Osteocyte (in vitro differentiated cells): ENCODE measurements around the gene P2RX7. TPM values are rescaled to one million over a fixed set of nuclear protein-coding genes. Genes with fewer than 3 reads are reported as not detected.
"Not testable (repeated sequence)": the region's sequence is repeated elsewhere in the genome, so short reads cannot be mapped to it uniquely, and the experiment has no call there.

ENCODE experiments used
- DNase-seq: peaks from one replicate; pipeline ENCODE4 v3.0.0; 2021; ENCODE audit warnings: mixed read lengths; ENCODE audit not compliant: unreplicated experiment; ENCODE audit errors: extremely low spot score
- H3K27ac Mint-ChIP-seq: one replicate; pipeline ENCODE4 v1.8.0; 2021; ENCODE audit warnings: mild to moderate bottlenecking, mixed read lengths; ENCODE audit not compliant: unreplicated experiment
- H3K27me3 Mint-ChIP-seq: one replicate; pipeline ENCODE4 v1.8.0; 2021; ENCODE audit warnings: mixed read lengths; ENCODE audit not compliant: unreplicated experiment
- H3K36me3 Mint-ChIP-seq: one replicate; pipeline ENCODE4 v1.8.0; 2021; ENCODE audit warnings: mixed read lengths; ENCODE audit not compliant: unreplicated experiment
- H3K4me1 Mint-ChIP-seq: one replicate; pipeline ENCODE4 v1.8.0; 2021; ENCODE audit warnings: mixed read lengths; ENCODE audit not compliant: unreplicated experiment
- H3K4me3 Mint-ChIP-seq: one replicate; pipeline ENCODE4 v1.8.0; 2021; ENCODE audit warnings: mild to moderate bottlenecking, moderate library complexity, mixed read lengths; ENCODE audit not compliant: unreplicated experiment
- H3K9me3 Mint-ChIP-seq: one replicate; pipeline ENCODE4 v1.8.0; 2021; ENCODE audit warnings: mixed read lengths; ENCODE audit not compliant: unreplicated experiment
- total RNA-seq: library from RNA; stranded (reverse); gene quantifications from 2 replicates; pipeline ENCODE4 v1.2.1, GENCODE V29; 2021
- TF ChIP-seq, protein P1 (sequence below): fragments of 200-600 bp; sonication (generic); IDR thresholded peaks from 2 replicates; pipeline ENCODE4 v1.5.0; 2021; ENCODE audit warnings: antibody characterized with exemption, mild to moderate bottlenecking, moderate library complexity

The P2RX7 gene
- total RNA-seq, 1 donor from 2014 or later, result 0.30 TPM

DNA sequence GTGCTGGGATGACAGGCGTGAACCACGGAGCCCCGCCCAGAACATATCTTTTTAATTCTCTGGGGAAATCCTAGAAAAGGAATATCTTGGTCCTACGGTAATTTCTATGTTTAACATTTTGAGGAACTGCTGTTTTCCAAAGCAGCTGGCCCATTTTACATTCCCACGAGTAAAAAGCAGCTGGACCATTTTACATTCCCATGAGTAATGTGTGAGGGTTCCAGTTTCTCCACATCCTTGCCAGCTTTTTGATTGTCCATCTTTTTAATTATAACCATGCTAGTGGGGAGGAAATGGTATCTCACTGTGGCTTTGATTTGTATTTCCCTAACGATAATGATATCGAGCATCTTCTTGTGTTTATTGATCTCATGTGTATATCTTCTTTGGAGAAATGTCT lies 72.8 kb downstream of the P2RX7 start:
- Mint-ChIP-seq H3K4me1 (peaks cover 6% of the 10 kb centered on the region), H3K4me3 (no peak overlapping the region), H3K27ac (no peak overlapping the region), H3K27me3 (no peaks in the 10 kb centered on the region), H3K9me3 (no peaks in the 10 kb centered on the region), H3K36me3 (peaks cover 2% of the 10 kb centered on the region)
- DNase-seq, result no peak
- TF ChIP-seq, protein P1, sequence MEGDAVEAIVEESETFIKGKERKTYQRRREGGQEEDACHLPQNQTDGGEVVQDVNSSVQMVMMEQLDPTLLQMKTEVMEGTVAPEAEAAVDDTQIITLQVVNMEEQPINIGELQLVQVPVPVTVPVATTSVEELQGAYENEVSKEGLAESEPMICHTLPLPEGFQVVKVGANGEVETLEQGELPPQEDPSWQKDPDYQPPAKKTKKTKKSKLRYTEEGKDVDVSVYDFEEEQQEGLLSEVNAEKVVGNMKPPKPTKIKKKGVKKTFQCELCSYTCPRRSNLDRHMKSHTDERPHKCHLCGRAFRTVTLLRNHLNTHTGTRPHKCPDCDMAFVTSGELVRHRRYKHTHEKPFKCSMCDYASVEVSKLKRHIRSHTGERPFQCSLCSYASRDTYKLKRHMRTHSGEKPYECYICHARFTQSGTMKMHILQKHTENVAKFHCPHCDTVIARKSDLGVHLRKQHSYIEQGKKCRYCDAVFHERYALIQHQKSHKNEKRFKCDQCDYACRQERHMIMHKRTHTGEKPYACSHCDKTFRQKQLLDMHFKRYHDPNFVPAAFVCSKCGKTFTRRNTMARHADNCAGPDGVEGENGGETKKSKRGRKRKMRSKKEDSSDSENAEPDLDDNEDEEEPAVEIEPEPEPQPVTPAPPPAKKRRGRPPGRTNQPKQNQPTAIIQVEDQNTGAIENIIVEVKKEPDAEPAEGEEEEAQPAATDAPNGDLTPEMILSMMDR, result no peak

DNA sequence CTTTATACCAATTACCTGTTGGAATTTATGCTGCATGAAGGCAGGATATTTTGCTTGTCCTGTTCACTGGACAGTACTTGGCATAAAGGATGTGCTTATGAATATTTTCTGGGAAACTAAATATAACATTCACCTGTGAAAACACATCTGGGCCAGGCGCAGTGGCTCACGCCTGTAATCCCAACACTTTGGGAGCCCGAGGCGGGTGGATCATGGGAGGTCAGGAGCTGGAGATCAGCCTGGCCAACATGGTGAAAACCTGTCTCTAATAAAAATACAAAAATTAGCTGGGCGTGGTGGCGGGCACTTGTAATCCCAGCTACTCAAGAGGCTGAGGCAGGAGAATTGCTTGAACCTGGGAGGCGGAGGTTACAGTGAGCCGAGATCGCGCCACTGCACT lies 75.9 kb downstream of the P2RX7 start:
- H3K27me3 Mint-ChIP-seq, DNase-seq, H3K9me3 Mint-ChIP-seq, H3K4me3 Mint-ChIP-seq, H3K36me3 Mint-ChIP-seq, H3K27ac Mint-ChIP-seq: not testable (repeated sequence)
- peaks cover 14% of the 10 kb centered on the region for H3K4me1 Mint-ChIP-seq

DNA sequence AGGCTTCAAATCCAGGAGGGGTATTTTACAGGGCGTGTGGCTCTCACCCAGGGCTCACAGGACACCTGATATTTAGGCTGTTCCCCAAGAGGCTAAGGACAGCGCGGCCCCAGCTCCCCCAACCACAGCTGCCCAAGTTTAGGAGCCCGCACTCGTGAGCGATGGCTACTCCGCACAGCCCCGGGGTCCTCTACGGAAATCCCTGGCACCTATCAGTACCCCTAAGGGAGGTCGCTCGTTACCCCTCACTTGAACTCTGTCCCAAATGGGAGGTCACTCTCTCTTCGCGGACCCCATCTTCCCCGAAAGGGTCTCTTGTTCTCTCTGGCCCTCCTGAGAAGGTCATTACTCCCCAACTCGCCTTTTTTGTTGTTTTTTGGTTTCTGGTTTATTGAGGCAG lies 76.5 kb downstream of the P2RX7 start:
- Mint-ChIP-seq H3K4me1 (peaks cover 14% of the 10 kb centered on the region), H3K27ac (peak overlapping the region; percentile 23)
- DNase-seq, result no peak

DNA sequence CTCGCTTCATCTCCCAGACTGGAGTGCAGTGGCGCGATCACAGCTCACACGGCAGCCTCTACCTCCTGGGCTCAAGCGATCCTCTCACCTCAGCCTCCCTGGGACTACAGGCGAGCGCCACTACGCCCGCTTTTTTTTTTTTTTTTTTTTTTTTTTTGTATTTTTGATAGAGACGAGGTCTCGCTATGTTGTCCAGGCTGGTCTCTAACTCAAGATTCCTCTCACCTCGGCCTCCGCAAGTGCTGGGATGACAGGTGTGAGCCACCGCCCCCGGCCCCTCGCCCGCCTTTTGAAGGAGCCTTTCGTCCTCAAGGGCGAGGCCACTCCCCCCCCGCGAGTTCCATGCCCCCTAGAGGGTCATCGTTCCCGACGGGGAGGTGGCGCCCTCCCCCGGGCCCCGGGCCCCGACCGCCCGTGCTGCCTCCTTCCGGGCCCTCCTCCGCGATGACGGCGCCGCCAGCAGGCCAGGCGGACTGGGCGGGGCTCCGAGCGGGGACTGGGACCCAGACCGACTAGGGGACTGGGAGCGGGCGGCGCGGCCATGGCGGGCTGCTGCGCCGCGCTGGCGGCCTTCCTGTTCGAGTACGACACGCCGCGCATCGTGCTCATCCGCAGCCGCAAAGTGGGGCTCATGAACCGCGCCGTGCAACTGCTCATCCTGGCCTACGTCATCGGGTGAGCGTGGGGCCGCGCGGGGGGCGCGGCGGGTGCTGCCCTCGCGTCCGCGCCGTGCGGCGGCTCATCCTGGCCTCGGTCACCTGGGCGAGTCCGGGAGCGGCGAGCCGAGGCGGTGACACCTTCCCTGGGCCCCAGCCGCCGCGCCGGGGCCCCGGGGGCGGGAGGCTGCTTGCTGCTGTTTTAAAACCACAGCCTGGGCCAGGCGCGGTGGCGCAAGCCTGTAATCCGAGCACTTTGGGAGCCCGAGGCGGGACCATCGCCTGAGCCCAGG lies 77.2 kb downstream of the P2RX7 start, which contains the start of gene P2RX4:
Gene P2RX4 (plus strand): TSS at position 506 of the 949 bp plus-strand sequence. CDS start 36 bp downstream, at position 542.
- TF ChIP-seq, protein P1, result peak; percentile 41
- peak; percentile 91 for DNase-seq
- Mint-ChIP-seq H3K4me3 (peak within 1 kb of the TSS; percentile 79), H3K27me3 (no peaks in the 10 kb centered on the region), H3K4me1 (peaks cover 17% of the 10 kb centered on the region), H3K36me3 (peaks cover 4% of the 10 kb centered on the region), H3K27ac (peak within 1 kb of the TSS; percentile 73), H3K9me3 (no peaks in the 10 kb centered on the region)

More for the DNA sequence above, 76.5 kb downstream of the P2RX7 start:
- Mint-ChIP-seq H3K36me3 (peaks cover 2% of the 10 kb centered on the region), H3K9me3 (no peaks in the 10 kb centered on the region), H3K27me3 (no peaks in the 10 kb centered on the region), H3K4me3 (peak overlapping the region; percentile 66)
- TF ChIP-seq, protein P1, result no peak

DNA sequence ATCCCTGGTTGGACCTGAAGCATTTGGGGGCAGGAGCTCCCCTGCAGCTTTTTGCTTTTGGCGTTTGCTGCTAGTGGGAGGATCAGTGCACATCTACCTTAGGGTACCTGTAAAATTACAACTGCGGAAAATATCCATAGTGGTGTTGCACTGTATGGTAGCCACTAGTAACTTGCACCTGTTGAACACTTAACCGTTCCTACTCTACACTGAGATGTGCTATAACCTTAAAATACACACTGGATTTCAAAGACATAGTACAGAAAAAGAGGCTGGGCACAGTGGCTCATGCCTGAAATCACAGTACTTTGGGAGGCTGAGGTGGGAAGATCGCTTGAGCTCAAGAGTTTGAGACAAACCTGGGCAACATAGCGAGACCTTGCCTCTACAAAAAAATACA lies 80.2 kb downstream of the P2RX7 start:
- H3K27me3 Mint-ChIP-seq, result no peaks in the 10 kb centered on the region
- TF ChIP-seq, protein P1, result no peak
- H3K4me3 Mint-ChIP-seq, result no peak overlapping the region
- DNase-seq, result no peak
- H3K36me3 Mint-ChIP-seq, result peaks cover 6% of the 10 kb centered on the region
- H3K4me1 Mint-ChIP-seq, result peaks cover 19% of the 10 kb centered on the region
- no peak overlapping the region for H3K27ac Mint-ChIP-seq
- no peaks in the 10 kb centered on the region for H3K9me3 Mint-ChIP-seq
